H1 (cell line): Measurements from ENCODE around the gene RABGAP1. TPM values are rescaled to one million over a fixed set of nuclear protein-coding genes. Genes with fewer than 3 reads are reported as not detected.

Experiments used
- CTCF ChIA-PET: fragments of 300-600 bp; sonication (Branson Sonifier 250); formaldehyde crosslinking; loops from one replicate; lab custom pipeline; 2021; ENCODE audit not compliant: partially characterized antibody; lab: Charles Lee
- POLR2A ChIA-PET: fragments of 300-600 bp; sonication (Branson Sonifier 250); formaldehyde crosslinking; loops from one replicate; lab custom pipeline; 2021; ENCODE audit warnings: inconsistent platforms; ENCODE audit not compliant: partially characterized antibody; lab: Charles Lee
- DNase-seq, 2 experiments: peaks; one replicate each; pipeline versions ENCODE4 v3.0.0 to v3.0.0-alpha.2; 2010 to 2022; ENCODE audit warnings: low spot score in 2 of 2, low read depth in 1 of 2, mixed read lengths in 1 of 2
- FAIRE-seq: peaks from 2 replicates; lab custom pipeline; 2011; peaks lifted over from hg19 to GRCh38; lab: Jason Lieb, UNC
- H2AFZ ChIP-seq: 2 replicates; pipeline ENCODE4 v1.8.1; 2012; ENCODE audit warnings: low read length, inconsistent platforms
- H2AK5ac ChIP-seq: 2 replicates; pipeline ENCODE4 v1.6.1; 2013; ENCODE audit warnings: low read depth, low read length
- H2BK120ac ChIP-seq: replicated peaks from 2 replicates; pipeline ENCODE3; 2013; ENCODE audit warnings: low read depth, low read length, inconsistent platforms
- H2BK12ac ChIP-seq: 2 replicates; pipeline ENCODE4 v1.6.1; 2013; ENCODE audit warnings: low read depth, low read length
- H2BK15ac ChIP-seq: 2 replicates; pipeline ENCODE4 v1.6.1; 2013; ENCODE audit warnings: low read length
- H2BK20ac ChIP-seq: 2 replicates; pipeline ENCODE4 v1.6.1; 2013; ENCODE audit warnings: low read length
- H2BK5ac ChIP-seq: 2 replicates; pipeline ENCODE4 v1.6.1; 2013; ENCODE audit warnings: low read depth, low read length
- H3K14ac ChIP-seq: 2 replicates; pipeline ENCODE4 v1.6.1; 2013; ENCODE audit warnings: inconsistent platforms; ENCODE audit not compliant: insufficient read length
- H3K18ac ChIP-seq: 2 replicates; pipeline ENCODE4 v1.6.1; 2013; ENCODE audit warnings: low read length; ENCODE audit errors: extremely low read depth
- H3K23ac ChIP-seq: 2 replicates; pipeline ENCODE4 v1.6.1; 2013; ENCODE audit warnings: inconsistent platforms; ENCODE audit not compliant: insufficient read length
- H3K23me2 ChIP-seq: 2 replicates; pipeline ENCODE4 v1.6.1; 2013; ENCODE audit warnings: low read depth, low read length
- H3K27ac ChIP-seq: 2 replicates; pipeline ENCODE4 v1.6.1; 2011; ENCODE audit warnings: low read depth, low read length, inconsistent platforms
- H3K27me3 ChIP-seq, 4 experiments: replicated peaks in 1 of 4; 1 replicate in 1 of 4; 2 replicates in 3 of 4; pipeline versions ENCODE4 v1.6.1 to v1.8.1; 2011 to 2013; ENCODE audit warnings: low read length in 3 of 4, mild to moderate bottlenecking in 3 of 4, inconsistent platforms in 2 of 4, mixed read lengths in 2 of 4, moderate library complexity in 1 of 4; ENCODE audit not compliant: control insufficient read depth in 3 of 4, insufficient read depth in 3 of 4; ENCODE audit errors: extremely low read depth in 1 of 4
- H3K36me3 ChIP-seq, 4 experiments: 2 replicates each; pipeline versions ENCODE4 v1.6.1 to v1.8.1; 2011 to 2013; ENCODE audit warnings: mild to moderate bottlenecking in 4 of 4, low read length in 3 of 4, moderate library complexity in 2 of 4, control low read depth in 1 of 4, inconsistent platforms in 1 of 4; ENCODE audit not compliant: insufficient read depth in 4 of 4, control insufficient read depth in 2 of 4
- H3K4ac ChIP-seq: replicated peaks from 2 replicates; pipeline ENCODE3; 2013; ENCODE audit warnings: low read length, low read depth, mixed read lengths, inconsistent platforms; ENCODE audit not compliant: insufficient read length
- H3K4me1 ChIP-seq, 4 experiments: replicated peaks in 1 of 4; 1 replicate in 1 of 4; 2 replicates in 3 of 4; pipeline versions ENCODE4 v1.6.1 to v1.8.1; 2011 to 2013; ENCODE audit warnings: low read length in 3 of 4, inconsistent platforms in 2 of 4, mixed read lengths in 1 of 4; ENCODE audit not compliant: insufficient read depth in 4 of 4, control insufficient read depth in 3 of 4
- H3K4me2 ChIP-seq, 2 experiments: 2 replicates each; pipeline versions ENCODE4 v1.6.1 to v1.8.1; 2011 to 2013; ENCODE audit warnings: low read depth in 2 of 2, low read length in 2 of 2, control low read depth in 1 of 2, inconsistent platforms in 1 of 2, mild to moderate bottlenecking in 1 of 2; ENCODE audit not compliant: insufficient read depth in 1 of 2
- H3K4me3 ChIP-seq, 4 experiments: fragments of 200-600, 300-600 bp in 1 of 4; sonication (generic), shearing (Covaris generic), sonication (Bioruptor Twin) in 1 of 4; 2 replicates each; pipeline versions ENCODE4 v1.5.1 to v1.8.1; 2011 to 2016; ENCODE audit warnings: low read length in 4 of 4, low read depth in 3 of 4, control low read depth in 2 of 4, inconsistent platforms in 2 of 4, mild to moderate bottlenecking in 2 of 4, mixed read lengths in 1 of 4, moderate library complexity in 1 of 4; ENCODE audit not compliant: insufficient read depth in 2 of 4; ENCODE audit errors: extremely low read depth in 1 of 4
- H3K56ac ChIP-seq: replicated peaks from 2 replicates; pipeline ENCODE3; 2013; ENCODE audit warnings: low read depth, mild to moderate bottlenecking, mixed read lengths, low read length, inconsistent platforms; ENCODE audit not compliant: insufficient read length
- H3K79me1 ChIP-seq: 2 replicates; pipeline ENCODE4 v1.6.1; 2013; ENCODE audit warnings: low read depth, low read length, control low read depth
- H3K79me2 ChIP-seq, 2 experiments: 2 replicates each; pipeline versions ENCODE4 v1.6.1 to v1.8.1; 2012 to 2013; ENCODE audit warnings: low read length in 2 of 2, mild to moderate bottlenecking in 2 of 2, inconsistent platforms in 1 of 2; ENCODE audit not compliant: insufficient read depth in 2 of 2, control insufficient read depth in 1 of 2
- H3K9ac ChIP-seq, 4 experiments: replicated peaks in 1 of 4; 1 replicate in 1 of 4; 2 replicates in 3 of 4; pipeline versions ENCODE4 v1.6.1 to v1.8.1; 2011 to 2013; ENCODE audit warnings: low read depth in 3 of 4, low read length in 3 of 4, control low read depth in 2 of 4, mild to moderate bottlenecking in 2 of 4, moderate library complexity in 2 of 4, inconsistent platforms in 1 of 4; ENCODE audit errors: extremely low read depth in 1 of 4
- H3K9me3 ChIP-seq, 2 experiments: 2 replicates each; pipeline versions ENCODE4 v1.6.1 to v1.8.1; 2012 to 2013; ENCODE audit warnings: mild to moderate bottlenecking in 2 of 2, moderate library complexity in 2 of 2, control low read depth in 1 of 2, inconsistent platforms in 1 of 2, low read depth in 1 of 2, low read length in 1 of 2, mixed read lengths in 1 of 2; ENCODE audit not compliant: insufficient read depth in 2 of 2
- H4K20me1 ChIP-seq, 2 experiments: replicated peaks in 1 of 2; 2 replicates each; pipeline versions ENCODE3 to v1.8.1; 2011 to 2013; ENCODE audit warnings: inconsistent platforms in 2 of 2, low read length in 2 of 2, mild to moderate bottlenecking in 1 of 2; ENCODE audit not compliant: insufficient read depth in 2 of 2, control insufficient read depth in 1 of 2
- H4K5ac ChIP-seq: 2 replicates; pipeline ENCODE4 v1.6.1; 2013; ENCODE audit warnings: low read length, low read depth, mixed read lengths, inconsistent platforms; ENCODE audit not compliant: insufficient read length
- H4K8ac ChIP-seq: 2 replicates; pipeline ENCODE4 v1.8.0; 2013; ENCODE audit warnings: mild to moderate bottlenecking, moderate library complexity, low read length, inconsistent platforms; ENCODE audit not compliant: insufficient read depth; ENCODE audit errors: extremely low read depth
- H4K91ac ChIP-seq: replicated peaks from 2 replicates; pipeline ENCODE3; 2013; ENCODE audit warnings: low read length, mixed read lengths, inconsistent platforms; ENCODE audit not compliant: insufficient read length
- CBX8 ChIP-seq: fragments of 300-800, 300-1000 bp; sonication (generic); IDR thresholded peaks from 2 replicates; pipeline ENCODE4 v1.7.1; 2016; ENCODE audit warnings: low read depth, low read length, borderline replicate concordance
- HDAC2 ChIP-seq, 2 experiments: fragments of 300-600 bp in 1 of 2; sonication (generic) in 1 of 2; IDR thresholded peaks; 2 replicates each; pipeline ENCODE4 v1.6.1; 2011 to 2012; ENCODE audit warnings: low read depth in 2 of 2, low read length in 2 of 2, mild to moderate bottlenecking in 2 of 2, moderate library complexity in 2 of 2, borderline replicate concordance in 1 of 2, inconsistent platforms in 1 of 2
- RBBP5 ChIP-seq: IDR thresholded peaks from 2 replicates; pipeline ENCODE4 v1.7.1; 2012; ENCODE audit warnings: low read depth, mild to moderate bottlenecking, inconsistent platforms, low read length, moderate library complexity, borderline replicate concordance
- WGBS, 2 experiments: shearing (Covaris generic) in 1 of 2; methylation state at CpG; one replicate each; pipeline versions ENCODE4 v1.1.6 to v1.1.7; 2013 to 2015; ENCODE audit warnings: low lambda C conversion rate in 2 of 2, mixed read lengths in 2 of 2, inconsistent platforms in 1 of 2, low coverage in 1 of 2, missing lambda C conversion rate in 1 of 2; ENCODE audit not compliant: insufficient replicate concordance in 2 of 2, insufficient coverage in 1 of 2, insufficient read length in 1 of 2; ENCODE audit errors: extremely low coverage in 1 of 2, missing lambda C conversion rate in 1 of 2; 5-methylcytosine and 5-hydroxymethylcytosine counted together
- polyA plus RNA-seq, 7 experiments: library from polyadenylated mRNA; depleted of rRNA in 3 of 7; stranded (reverse) in 5 of 7; unstranded in 2 of 7; fragments of >200 nt in 5 of 7; fragments of 200-250 nt in 2 of 7; gene quantifications; 1 replicate in 5 of 7; 2 replicates in 1 of 7; 4 replicates in 1 of 7; pipeline versions ENCODE4 v1.2.1 to v1.2.3, GENCODE V29; 2011 to 2013; ENCODE audit warnings: missing spikeins in 2 of 7, mixed read lengths in 2 of 7
- total RNA-seq: library from RNA; stranded (reverse); fragmentation: NEBNext Ultra II Directional; extraction: Animal tissue kit (Norgen Biotek cat#: 25700); gene quantifications from 2 replicates; pipeline ENCODE4 v1.2.1, GENCODE V29; 2021

The RABGAP1 gene
- total and polyA plus RNA-seq, 2 of the 8 experiments (the other 6 are each of a cell fraction or from before 2014, with no cell fraction given) = 15.7 to 38.3 TPM

DNA sequence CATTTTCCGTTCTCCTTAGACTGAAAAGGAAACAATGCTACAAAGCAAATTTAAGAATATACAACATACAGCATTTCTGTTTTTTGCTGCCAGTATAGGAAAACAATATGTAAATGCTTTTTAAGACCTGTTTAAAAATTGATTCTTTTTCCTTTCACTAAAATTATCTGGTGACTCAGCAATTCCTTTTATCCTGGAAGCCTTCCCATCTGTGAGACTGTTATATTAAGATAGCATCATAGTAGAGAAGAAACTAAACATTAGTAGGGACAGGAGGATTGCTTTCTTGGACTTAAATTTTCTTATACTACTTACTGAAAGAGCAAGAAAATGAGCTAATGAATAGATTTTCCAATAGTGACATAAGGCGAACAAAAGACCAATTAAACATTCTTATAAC is 62.6 kb downstream of the RABGAP1 start:
- no peak overlapping the region for H3K4me2 ChIP-seq
- H4K20me1 ChIP-seq = no peaks in the 10 kb centered on the region
- H4K91ac ChIP-seq = no peak overlapping the region
- no peak overlapping the region for H2AK5ac ChIP-seq
- H3K56ac ChIP-seq = no peak overlapping the region
- H3K36me3 ChIP-seq = peaks cover 0 to 37% (median 8%) of the 10 kb centered on the region in 4 experiments; a peak in 5 of 8 replicates
- H2BK5ac ChIP-seq = no peak overlapping the region
- H3K79me1 ChIP-seq = no peaks in the 10 kb centered on the region
- H3K9me3 ChIP-seq = no peaks in the 10 kb centered on the region
- no peak overlapping the region for H4K8ac ChIP-seq
- H2AFZ ChIP-seq = no peak overlapping the region
- CTCF ChIA-PET = no interaction called here
- no peak overlapping the region for H3K14ac ChIP-seq
- H3K27me3 ChIP-seq = no peaks in the 10 kb centered on the region
- no peak overlapping the region for H3K27ac ChIP-seq
- no peak for DNase-seq
- H2BK120ac ChIP-seq = no peak overlapping the region
- no peaks in the 10 kb centered on the region for H3K23me2 ChIP-seq
- no peak overlapping the region for H2BK12ac ChIP-seq
- WGBS, 2 experiments = 92% methylated on average over 2 of the region's 2 CpGs; no CpG with 5 or more reads in 1 of the 2 experiments
- H3K4ac ChIP-seq = no peak overlapping the region
- no peaks in the 10 kb centered on the region for H3K4me1 ChIP-seq
- H3K18ac ChIP-seq = no peak overlapping the region
- no peak for TF ChIP-seq HDAC2 (IDR thresholded peaks at IDR 0.05; ENCODE audit: borderline replicate concordance in 1 of 2, low read depth in 2 of 2, low read length in 2 of 2)
- TF ChIP-seq CBX8 = no peak
- no peak for TF ChIP-seq RBBP5
- TF ChIP-seq, all 59 proteins: peak for 0
- Histone ChIP-seq H3K4me3 (no peak overlapping the region), H2BK15ac (no peak overlapping the region), H4K5ac (no peak overlapping the region), H3K79me2 (no peaks in the 10 kb centered on the region), H2BK20ac (no peak overlapping the region), H3K23ac (no peak overlapping the region), H3K9ac (no peak overlapping the region)
- FAIRE-seq = no peak
- POLR2A ChIA-PET = no interaction called here
